A549 (cell line): ENCODE data around the gene LRRC9.

Source experiments
- BHLHE40 ChIP-seq: IDR thresholded peaks from 2 replicates; pipeline ENCODE4 v1.6.1; 2012; ENCODE audit warnings: low read depth, low read length, inconsistent platforms
- CTCF ChIP-seq: fragments of >200 bp; sonication (Bioruptor Twin); formaldehyde crosslinking; IDR thresholded peaks from 3 replicates; pipeline ENCODE4 v1.5.1; 2016
- ESRRA ChIP-seq: fragments of 150-350 bp; IDR thresholded peaks from 2 replicates; pipeline ENCODE4 v1.6.1; 2014; ENCODE audit warnings: mild to moderate bottlenecking, low read length, borderline replicate concordance
- SMC3 ChIP-seq: fragments of >200 bp; sonication (Bioruptor Twin); formaldehyde crosslinking; IDR thresholded peaks from 3 replicates; pipeline ENCODE4 v1.6.1; 2018; ENCODE audit warnings: inconsistent platforms
- SREBF2 ChIP-seq: fragments of 450-650 bp; IDR thresholded peaks from 2 replicates; pipeline ENCODE4 v1.6.1; 2014; ENCODE audit warnings: mild to moderate bottlenecking, moderate library complexity

GRCh38 chr14:60093606-60094005, 173.7 kb downstream of the LRRC9 start:
- TF ChIP-seq CTCF (no peak), SREBF2 (no peak), BHLHE40 (no peak), SMC3 (no peak), ESRRA (no peak)
